GM18519 (cell line): ENCODE data around the gene POLD4.

ENCODE experiments used
- ATAC-seq: cut with Tn5 transposase; IDR thresholded peaks from one replicate; pipeline ENCODE4 v1.9.1; 2021; ENCODE audit warnings: mild to moderate bottlenecking, moderate library complexity; ENCODE audit not compliant: unreplicated experiment, low FRiP score

Gene POLD4

GRCh38 chr11:67355023-67355793, 1.9 kb upstream of the POLD4 start:
- ATAC-seq = no peak

GRCh38 chr11:67354075-67355022, 1.0 kb upstream of the POLD4 start:
- no peak for ATAC-seq

GRCh38 chr11:67352546-67353316, 615 bp downstream of the POLD4 start:
- ATAC-seq = peak; percentile 1

GRCh38 chr11:67351275-67352005, 1.9 kb downstream of the POLD4 start:
- ATAC-seq = no peak

- no peak for ATAC-seq
Measured at GRCh38 chr11:67349928-67350465, 3.3 kb downstream of the POLD4 start.

GRCh38 chr11:67349457-67349856, 3.9 kb downstream of the POLD4 start:
- ATAC-seq = no peak

GRCh38 chr11:67349036-67349435, 4.3 kb downstream of the POLD4 start:
- ATAC-seq = no peak

GRCh38 chr11:67347964-67348749, 5.2 kb downstream of the POLD4 start:
- ATAC-seq = no peak

GRCh38 chr11:67345920-67346819, 7.2 kb downstream of the POLD4 start:
- ATAC-seq = no peak

- no peak for ATAC-seq
Measured at GRCh38 chr11:67345247-67345919, 8.0 kb downstream of the POLD4 start.

GRCh38 chr11:67344264-67344663, 9.1 kb downstream of the POLD4 start:
- ATAC-seq = no peak

- no peak for ATAC-seq
Measured at GRCh38 chr11:67337257-67337656, 16.1 kb downstream of the POLD4 start.

- no peak for ATAC-seq
Measured at GRCh38 chr11:67332081-67332691, 21.2 kb downstream of the POLD4 start.

- ATAC-seq = no peak
Measured at GRCh38 chr11:67323526-67323925, 29.8 kb downstream of the POLD4 start.

GRCh38 chr11:67322049-67322448, 31.3 kb downstream of the POLD4 start:
- no peak for ATAC-seq

- no peak for ATAC-seq
Measured at GRCh38 chr11:67321313-67321871, 32.0 kb downstream of the POLD4 start.

- ATAC-seq = no peak
Measured at GRCh38 chr11:67320691-67321090, 32.7 kb downstream of the POLD4 start.
